ENCODE measurements around the gene IMMP2L. TPM values are rescaled to one million over a fixed set of nuclear protein-coding genes. Genes with fewer than 3 reads are reported as not detected.

IMMP2L gene
- total and polyA plus RNA-seq, 2 of the 8 experiments (the other 6 are each of a cell fraction or from before 2014, with no cell fraction given) = 2.3 to 10.1 TPM

DNA sequence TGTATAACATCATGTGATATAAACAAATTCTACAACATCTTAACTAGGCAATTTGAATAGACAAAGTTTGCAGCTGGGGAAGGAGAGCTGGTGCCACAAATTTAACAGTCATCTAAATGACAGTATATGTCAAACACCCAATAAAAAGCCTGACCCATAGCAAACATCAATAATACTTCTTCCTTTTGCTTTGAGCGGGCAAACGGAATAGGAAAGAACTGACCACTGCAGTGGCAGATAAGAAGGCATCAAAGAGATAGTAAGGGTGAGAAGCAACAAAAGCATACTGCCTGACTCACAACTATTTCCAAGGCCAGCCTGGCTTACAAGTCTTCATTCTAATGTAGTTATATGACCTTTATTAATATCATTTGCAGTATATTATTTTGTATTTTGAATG lies 371.5 kb downstream of the IMMP2L start:
- no peak for TF ChIP-seq CBX5 (IDR thresholded peaks at IDR 0.05; ENCODE audit: low read depth, low read length)
- TF ChIP-seq ATF3 (IDR thresholded peaks at IDR 0.05; ENCODE audit: insufficient read depth, low read depth, low read length) = no peak
- no peak for TF ChIP-seq ASH2L (IDR thresholded peaks at IDR 0.05; ENCODE audit: low read length)
- no peak overlapping the region for H3K27ac ChIP-seq (ENCODE audit: low read depth, low read length)
- no peak overlapping the region for H3K14ac ChIP-seq (ENCODE audit: insufficient read length)
- no peak overlapping the region for H3K9ac ChIP-seq (replicated peaks in 1 of 4; ENCODE audit: extremely low read depth in 1 of 4, low read depth in 3 of 4, low read length in 3 of 4)
- H3K18ac ChIP-seq (ENCODE audit: extremely low read depth, low read length) = no peak overlapping the region
- H4K20me1 ChIP-seq (replicated peaks in 1 of 2; ENCODE audit: control insufficient read depth in 1 of 2, insufficient read depth in 2 of 2, low read length in 2 of 2) = no peaks in the 10 kb centered on the region
- H2AK5ac ChIP-seq (ENCODE audit: low read depth, low read length) = no peak overlapping the region
- no peak overlapping the region for H3K4me3 ChIP-seq (ENCODE audit: extremely low read depth in 1 of 4, insufficient read depth in 2 of 4, low read depth in 3 of 4, low read length in 4 of 4)
- no peak overlapping the region for H3K56ac ChIP-seq (replicated peaks; ENCODE audit: insufficient read length, low read depth, low read length)
- no peaks in the 10 kb centered on the region for H3K79me2 ChIP-seq (ENCODE audit: control insufficient read depth in 1 of 2, insufficient read depth in 2 of 2, low read length in 2 of 2)
- no peak overlapping the region for H2BK20ac ChIP-seq (ENCODE audit: low read length)
- no peak overlapping the region for H2BK5ac ChIP-seq (ENCODE audit: low read depth, low read length)
- H3K23me2 ChIP-seq (ENCODE audit: low read depth, low read length) = no peaks in the 10 kb centered on the region
- CTCF ChIA-PET (ENCODE audit: partially characterized antibody) = no interaction called here
- H3K4ac ChIP-seq (replicated peaks; ENCODE audit: insufficient read length, low read depth, low read length) = no peak overlapping the region
- no peaks in the 10 kb centered on the region for H3K27me3 ChIP-seq (replicated peaks in 1 of 4; ENCODE audit: control insufficient read depth in 3 of 4, extremely low read depth in 1 of 4, insufficient read depth in 3 of 4, low read length in 3 of 4)
- H3K9me3 ChIP-seq (ENCODE audit: insufficient read depth in 2 of 2, low read depth in 1 of 2, low read length in 1 of 2) = no peaks in the 10 kb centered on the region
- H4K91ac ChIP-seq (replicated peaks; ENCODE audit: insufficient read length, low read length) = no peak overlapping the region
- H3K36me3 ChIP-seq (ENCODE audit: control insufficient read depth in 2 of 4, insufficient read depth in 4 of 4, low read length in 3 of 4) = no peaks in the 10 kb centered on the region
- no peak overlapping the region for H2BK120ac ChIP-seq (replicated peaks; ENCODE audit: low read depth, low read length)
- H3K4me1 ChIP-seq (replicated peaks in 1 of 4; ENCODE audit: control insufficient read depth in 3 of 4, insufficient read depth in 4 of 4, low read length in 3 of 4) = no peaks in the 10 kb centered on the region
- H2AFZ ChIP-seq (ENCODE audit: low read length) = no peak overlapping the region
- POLR2A ChIA-PET (ENCODE audit: partially characterized antibody) = no interaction called here
- no peak overlapping the region for H3K4me2 ChIP-seq (ENCODE audit: insufficient read depth in 1 of 2, low read depth in 2 of 2, low read length in 2 of 2)
- H4K5ac ChIP-seq (ENCODE audit: insufficient read length, low read depth, low read length) = no peak overlapping the region
- H2BK12ac ChIP-seq (ENCODE audit: low read depth, low read length) = no peak overlapping the region
- H3K23ac ChIP-seq (ENCODE audit: insufficient read length) = no peak overlapping the region
- no peak for FAIRE-seq
- no peak for DNase-seq (ENCODE audit: low read depth in 1 of 2, low spot score in 2 of 2)
- no peaks in the 10 kb centered on the region for H3K79me1 ChIP-seq (ENCODE audit: low read depth, low read length)
- H4K8ac ChIP-seq (ENCODE audit: extremely low read depth, insufficient read depth, low read length) = no peak overlapping the region
- no peak overlapping the region for H2BK15ac ChIP-seq (ENCODE audit: low read length)
- WGBS, 2 experiments (ENCODE audit: extremely low coverage in 1 of 2, insufficient coverage in 1 of 2, insufficient read length in 1 of 2, insufficient replicate concordance in 2 of 2, low coverage in 1 of 2, low lambda C conversion rate in 2 of 2, missing lambda C conversion rate in 1 of 2) = 100% methylated on average over 2 of the region's 2 CpGs; no CpG with 5 or more reads in 1 of the 2 experiments

Data from H1 (cell line).